OCI-LY7 (cell line): ENCODE results near the gene ARMC9. TPM values are rescaled to one million over a fixed set of nuclear protein-coding genes. Genes with fewer than 3 reads are reported as not detected.

ENCODE experiments used
- BruUV-seq: library from RNA; stranded (reverse); fragments of 400-500 nt; replicated peaks from 2 replicates; lab custom pipeline; 2021; lab: Mats Ljungman, UMichigan
- CTCF ChIA-PET: fragments of 300-600 bp; sonication (Branson Sonifier 250); formaldehyde crosslinking; loops from one replicate; lab custom pipeline; 2022; ENCODE audit warnings: antibody characterized with exemption; ENCODE audit not compliant: unreplicated experiment; lab: Charles Lee
- POLR2A ChIA-PET: fragments of 300-600 bp; sonication (Branson Sonifier 250); formaldehyde crosslinking; loops from one replicate; lab custom pipeline; 2022; ENCODE audit warnings: antibody characterized with exemption; lab: Charles Lee
- DNase-seq: peaks from one replicate; pipeline ENCODE4 v3.0.0-alpha.2; 2015; ENCODE audit warnings: low spot score
- H2AFZ ChIP-seq: fragments of 200-600 bp; sonication (generic), shearing (Covaris generic); 2 replicates; pipeline ENCODE4 v1.6.1; 2014; ENCODE audit warnings: mild to moderate bottlenecking, antibody characterized with exemption, low read length, moderate library complexity
- H3K27ac ChIP-seq: fragments of 200-600 bp; sonication (generic); 2 replicates; pipeline ENCODE4 v1.5.1; 2014; ENCODE audit warnings: mixed run types, low read depth, mild to moderate bottlenecking, moderate library complexity, low read length, inconsistent platforms; ENCODE audit not compliant: poor library complexity, severe bottlenecking
- H3K36me3 ChIP-seq: fragments of 200-600 bp; sonication (generic); 2 replicates; pipeline ENCODE4 v1.6.1; 2014; ENCODE audit warnings: mild to moderate bottlenecking, antibody characterized with exemption, low read length, moderate library complexity, mixed read lengths; ENCODE audit not compliant: insufficient read depth
- H3K4me1 ChIP-seq: fragments of 200-600 bp; sonication (generic); 2 replicates; pipeline ENCODE4 v1.5.1; 2014; ENCODE audit warnings: mild to moderate bottlenecking, low read length; ENCODE audit not compliant: insufficient read depth, poor library complexity, severe bottlenecking
- H3K4me2 ChIP-seq: fragments of 200-600 bp; sonication (generic); 2 replicates; pipeline ENCODE4 v1.6.1; 2014; ENCODE audit warnings: mild to moderate bottlenecking, low read length
- H3K4me3 ChIP-seq: fragments of 200-600 bp; sonication (generic); 2 replicates; pipeline ENCODE4 v1.5.1; 2014; ENCODE audit warnings: mild to moderate bottlenecking, low read depth, low read length; ENCODE audit not compliant: poor library complexity, severe bottlenecking
- H3K79me2 ChIP-seq: fragments of 200-600 bp; sonication (generic); 2 replicates; pipeline ENCODE4 v1.6.1; 2016; ENCODE audit warnings: low read depth, mild to moderate bottlenecking, low read length, moderate library complexity, mixed read lengths; ENCODE audit not compliant: insufficient read depth
- H3K9me2 ChIP-seq: fragments of 200-600 bp; sonication (generic); 2 replicates; pipeline ENCODE4 v1.6.1; 2016; ENCODE audit warnings: mild to moderate bottlenecking, low read length, mixed read lengths; ENCODE audit not compliant: insufficient read depth
- H3K9me3 ChIP-seq: fragments of 200-600 bp; sonication (generic); 2 replicates; pipeline ENCODE4 v1.6.1; 2014; ENCODE audit warnings: mild to moderate bottlenecking, mixed run types, low read length, mixed read lengths
- H4K20me1 ChIP-seq: fragments of 200-600 bp; sonication (generic); 2 replicates; pipeline ENCODE4 v1.6.1; 2014; ENCODE audit warnings: mild to moderate bottlenecking, antibody characterized with exemption, low read length, moderate library complexity, mixed read lengths; ENCODE audit not compliant: insufficient read depth
- EZH2phosphoT487 ChIP-seq: fragments of 200-600 bp; sonication (generic); IDR thresholded peaks from 2 replicates; pipeline ENCODE4 v1.6.1; 2018; ENCODE audit warnings: low read depth, borderline replicate concordance, mild to moderate bottlenecking, mixed run types, antibody characterized with exemption, low read length, moderate library complexity, mixed read lengths
- intact Hi-C: fragments of 100-400 bp; cut with micrococcal nuclease; formaldehyde crosslinking; loops from one replicate; pipeline ENCODE4 v1.10.0; 2022; ENCODE audit not compliant: unreplicated experiment
- total RNA-seq, 2 experiments: library from RNA; depleted of rRNA in 1 of 2; stranded (reverse); fragments of >200 nt in 1 of 2; shearing (Covaris generic) in 1 of 2; gene quantifications; 2 replicates each; pipeline ENCODE4 v1.2.3, GENCODE V29; 2014 to 2022
- TF ChIP-seq, protein P1 (sequence below): fragments of 200-600 bp; sonication (generic); conservative IDR thresholded peaks from 2 replicates; pipeline ENCODE4 v1.5.1; 2014; ENCODE audit warnings: mild to moderate bottlenecking, antibody characterized with exemption, low read length, moderate library complexity, mixed read lengths

Gene ARMC9
- total RNA-seq, 2 experiments from 2014 or later: 6.6 to 12.2 TPM

DNA sequence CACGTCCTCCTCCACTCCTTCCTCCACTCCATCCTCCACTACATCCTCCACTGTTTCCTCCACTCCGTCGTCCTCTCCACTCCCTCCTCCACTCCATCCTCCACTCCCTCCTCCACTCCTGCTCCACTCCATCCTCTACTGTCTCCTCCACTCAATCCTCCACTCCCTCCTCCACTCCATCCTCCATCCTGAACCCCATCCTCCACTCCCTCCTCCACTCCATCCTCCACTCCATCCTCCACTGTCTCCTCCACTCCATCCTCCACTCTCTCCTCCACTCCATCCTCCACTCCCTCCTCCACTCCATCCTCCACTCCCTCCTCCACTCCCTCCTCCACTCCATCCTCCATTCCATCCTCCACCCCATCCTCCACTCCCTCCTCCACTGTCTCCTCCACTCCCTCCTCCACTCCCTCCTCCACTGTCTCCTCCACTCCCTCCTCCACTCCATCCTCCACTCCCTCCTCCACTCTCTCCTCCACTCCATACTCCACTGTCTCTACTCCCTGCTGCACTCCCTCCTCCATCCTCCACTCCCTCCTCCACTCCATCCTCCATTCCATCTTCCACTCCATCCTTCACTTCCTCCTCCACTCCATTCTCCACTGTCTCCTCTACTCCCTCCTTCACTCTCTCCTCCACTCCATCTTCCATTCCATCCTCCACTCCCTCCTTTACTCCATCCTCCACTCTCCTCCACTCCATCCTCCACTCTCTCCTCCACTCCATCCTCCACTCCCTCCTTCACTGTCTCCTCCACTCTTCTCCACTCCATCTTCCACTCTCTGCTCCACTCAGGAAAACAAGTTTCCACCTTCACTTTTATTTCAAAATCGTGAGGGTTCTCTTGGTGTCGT, 182.8 kb downstream of the ARMC9 start:
- POLR2A ChIA-PET: no interaction called here
- TF ChIP-seq, protein P1, sequence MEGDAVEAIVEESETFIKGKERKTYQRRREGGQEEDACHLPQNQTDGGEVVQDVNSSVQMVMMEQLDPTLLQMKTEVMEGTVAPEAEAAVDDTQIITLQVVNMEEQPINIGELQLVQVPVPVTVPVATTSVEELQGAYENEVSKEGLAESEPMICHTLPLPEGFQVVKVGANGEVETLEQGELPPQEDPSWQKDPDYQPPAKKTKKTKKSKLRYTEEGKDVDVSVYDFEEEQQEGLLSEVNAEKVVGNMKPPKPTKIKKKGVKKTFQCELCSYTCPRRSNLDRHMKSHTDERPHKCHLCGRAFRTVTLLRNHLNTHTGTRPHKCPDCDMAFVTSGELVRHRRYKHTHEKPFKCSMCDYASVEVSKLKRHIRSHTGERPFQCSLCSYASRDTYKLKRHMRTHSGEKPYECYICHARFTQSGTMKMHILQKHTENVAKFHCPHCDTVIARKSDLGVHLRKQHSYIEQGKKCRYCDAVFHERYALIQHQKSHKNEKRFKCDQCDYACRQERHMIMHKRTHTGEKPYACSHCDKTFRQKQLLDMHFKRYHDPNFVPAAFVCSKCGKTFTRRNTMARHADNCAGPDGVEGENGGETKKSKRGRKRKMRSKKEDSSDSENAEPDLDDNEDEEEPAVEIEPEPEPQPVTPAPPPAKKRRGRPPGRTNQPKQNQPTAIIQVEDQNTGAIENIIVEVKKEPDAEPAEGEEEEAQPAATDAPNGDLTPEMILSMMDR: no peak
- TF ChIP-seq EZH2phosphoT487: no peak

DNA sequence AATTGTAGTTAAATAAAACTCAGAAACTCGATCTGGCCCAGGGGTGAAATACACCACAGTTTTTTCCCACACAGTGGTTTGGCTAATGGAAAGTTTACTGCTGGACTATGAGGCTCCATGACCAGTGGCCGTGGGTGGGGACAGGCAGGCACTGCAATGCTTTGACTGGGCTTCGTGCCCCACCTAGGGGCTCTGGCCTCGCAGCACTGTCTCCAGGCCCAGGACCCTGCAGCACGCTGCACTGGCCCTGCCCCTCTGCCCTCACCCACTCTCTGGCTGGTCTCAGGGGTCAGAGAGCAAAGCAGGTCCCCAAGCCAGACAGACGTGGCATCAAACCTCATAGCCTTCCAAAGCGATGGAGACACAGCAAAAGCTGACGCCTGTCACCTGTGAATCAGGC, 183.7 kb downstream of the ARMC9 start:
- BruUV-seq: no TSS peak
- POLR2A ChIA-PET: no interaction called here
- Histone ChIP-seq H2AFZ (no peak overlapping the region), H3K9me3 (peaks cover 8% of the 10 kb centered on the region; the same call in 1 of the 2 replicates), H3K79me2 (no peaks in the 10 kb centered on the region), H3K4me2 (no peak overlapping the region), H3K27ac (no peak overlapping the region), H3K4me3 (no peak overlapping the region), H3K9me2 (no peaks in the 10 kb centered on the region), H3K4me1 (no peaks in the 10 kb centered on the region), H4K20me1 (no peaks in the 10 kb centered on the region), H3K36me3 (no peaks in the 10 kb centered on the region)
- CTCF ChIA-PET: no interaction called here
- TF ChIP-seq, protein P1: no peak
- TF ChIP-seq EZH2phosphoT487: no peak
- intact Hi-C loops: no loop called here
- no peak for DNase-seq

More for the DNA sequence above, 182.8 kb downstream of the ARMC9 start:
- Histone ChIP-seq H3K4me2 (no peak overlapping the region), H2AFZ (no peak overlapping the region), H3K9me2 (no peaks in the 10 kb centered on the region), H3K4me3 (no peak overlapping the region), H3K4me1 (no peaks in the 10 kb centered on the region), H3K79me2 (no peaks in the 10 kb centered on the region), H4K20me1 (no peaks in the 10 kb centered on the region), H3K36me3 (no peaks in the 10 kb centered on the region), H3K9me3 (peaks cover 8% of the 10 kb centered on the region; the same call in 1 of the 2 replicates), H3K27ac (no peak overlapping the region)
- DNase-seq: no peak
- intact Hi-C loops: no loop called here
- CTCF ChIA-PET: no interaction called here
- BruUV-seq: no TSS peak
